MCF 10A (cell line): Measurements from ENCODE around the gene TRA2A. TPM values are rescaled to one million over a fixed set of nuclear protein-coding genes. Genes with fewer than 3 reads are reported as not detected.

ENCODE experiments used
- BruUV-seq: library from RNA; stranded (reverse); fragments of 400-500 nt; replicated peaks from 2 replicates; lab custom pipeline; 2021; lab: Mats Ljungman, UMichigan
- CTCF ChIA-PET: fragments of 300-600 bp; sonication (Branson Sonifier 250); formaldehyde crosslinking; extraction: SDS; loops from one replicate; lab custom pipeline; 2021; ENCODE audit warnings: antibody characterized with exemption, inconsistent platforms; lab: Yijun Ruan, JAX
- POLR2A ChIA-PET: fragments of 300-600, 350-650 bp; sonication (Branson Sonifier 250); formaldehyde crosslinking; extraction: SDS; loops from one replicate; lab custom pipeline; 2020; ENCODE audit warnings: antibody characterized with exemption, inconsistent platforms; lab: Yijun Ruan, JAX
- DNase-seq: peaks from one replicate; pipeline ENCODE4 v3.0.0-alpha.2; 2018; ENCODE audit not compliant: unreplicated experiment
- H3K27ac Mint-ChIP-seq: one replicate; pipeline ENCODE4 v1.8.0; 2022; ENCODE audit warnings: mild to moderate bottlenecking, low read depth, mixed read lengths; ENCODE audit not compliant: unreplicated experiment
- H3K27me3 Mint-ChIP-seq: one replicate; pipeline ENCODE4 v1.8.0; 2022; ENCODE audit warnings: mixed read lengths; ENCODE audit not compliant: insufficient read depth, unreplicated experiment
- H3K36me3 Mint-ChIP-seq: one replicate; pipeline ENCODE4 v1.8.0; 2022; ENCODE audit warnings: mild to moderate bottlenecking, moderate library complexity, mixed read lengths; ENCODE audit not compliant: insufficient read depth, unreplicated experiment
- H3K4me1 Mint-ChIP-seq: one replicate; pipeline ENCODE4 v1.8.0; 2022; ENCODE audit warnings: mixed read lengths; ENCODE audit not compliant: insufficient read depth, unreplicated experiment
- H3K4me3 Mint-ChIP-seq: one replicate; pipeline ENCODE4 v1.8.0; 2022; ENCODE audit warnings: mild to moderate bottlenecking, moderate library complexity, mixed read lengths; ENCODE audit not compliant: unreplicated experiment
- H3K9me3 Mint-ChIP-seq: one replicate; pipeline ENCODE4 v1.8.0; 2022; ENCODE audit warnings: mixed read lengths; ENCODE audit not compliant: unreplicated experiment
- CTCF ChIP-seq: fragments of 200-600 bp; IDR thresholded peaks from one replicate; pipeline ENCODE4 v1.8.0; 2022; ENCODE audit warnings: antibody characterized with exemption, mild to moderate bottlenecking; ENCODE audit not compliant: unreplicated experiment
- intact Hi-C: fragments of 100-400 bp; cut with micrococcal nuclease; formaldehyde crosslinking; loops from 2 replicates; pipeline ENCODE4 v1.14.1; 2022
- total RNA-seq: library from RNA; stranded (reverse); gene quantifications from 2 replicates; pipeline ENCODE4 v1.2.3, GENCODE V29; 2022

Gene TRA2A
- total RNA-seq, 1 experiment from 2014 or later, result 113 TPM

- POLR2A ChIA-PET, result interaction anchor here (0.6 kb wide), 2 partner anchors 10 to 1626 kb away, joined by 3 read pairs; no protein-coding TSS in a partner anchor
- intact Hi-C loops, result no loop called here
- CTCF ChIA-PET, result interaction anchor here (1.0 kb wide), 1 partner anchor 59 kb away, joined by 4 read pairs; no protein-coding TSS in a partner anchor
Measured at GRCh38 chr7:23486002-23486773, 45.6 kb downstream of the TRA2A start.

GRCh38 chr7:23482686-23483085, 49.1 kb downstream of the TRA2A start:
- CTCF ChIA-PET, result interaction anchor here (0.6 kb wide), 2 partner anchors 201 to 226 kb away, joined by 3 read pairs; no protein-coding TSS in a partner anchor
- no TSS peak for BruUV-seq

More at GRCh38 chr7:23486002-23486773, 45.6 kb downstream of the TRA2A start:
- no peak for DNase-seq
- no TSS peak for BruUV-seq
- Mint-ChIP-seq H3K27me3 (peaks cover 21% of the 10 kb centered on the region), H3K4me3 (no peak overlapping the region), H3K9me3 (no peaks in the 10 kb centered on the region), H3K27ac (no peak overlapping the region), H3K4me1 (no peaks in the 10 kb centered on the region), H3K36me3 (no peaks in the 10 kb centered on the region)
- no peak for TF ChIP-seq CTCF

GRCh38 chr7:23477962-23478866, 53.6 kb downstream of the TRA2A start:
- no peaks in the 10 kb centered on the region for H3K9me3 Mint-ChIP-seq
- H3K4me1 Mint-ChIP-seq, result no peaks in the 10 kb centered on the region
- TF ChIP-seq CTCF, result no peak
- H3K27ac Mint-ChIP-seq, result no peak overlapping the region
- H3K4me3 Mint-ChIP-seq, result no peak overlapping the region
- no peak for DNase-seq
- no TSS peak for BruUV-seq
- intact Hi-C loops, result no loop called here
- POLR2A ChIA-PET, result no interaction called here
- no peaks in the 10 kb centered on the region for H3K36me3 Mint-ChIP-seq
- CTCF ChIA-PET, result interaction anchor here (0.9 to 1.0 kb wide), 2 partner anchors 9 to 686 kb away, joined by 3 read pairs; no protein-coding TSS in a partner anchor
- H3K27me3 Mint-ChIP-seq, result peaks cover 94% of the 10 kb centered on the region

More at GRCh38 chr7:23482686-23483085, 49.1 kb downstream of the TRA2A start:
- intact Hi-C loops, result no loop called here
- Mint-ChIP-seq H3K27ac (no peak overlapping the region), H3K4me3 (no peak overlapping the region), H3K27me3 (peaks cover 53% of the 10 kb centered on the region), H3K9me3 (no peaks in the 10 kb centered on the region), H3K4me1 (no peaks in the 10 kb centered on the region), H3K36me3 (no peaks in the 10 kb centered on the region)
- DNase-seq, result no peak
- no peak for TF ChIP-seq CTCF
- POLR2A ChIA-PET, result interaction anchor here (0.7 to 1.1 kb wide), 2 partner anchors 10 to 1256 kb away, joined by 3 read pairs; no protein-coding TSS in a partner anchor

GRCh38 chr7:23477157-23477499, 54.7 kb downstream of the TRA2A start:
- Mint-ChIP-seq H3K36me3 (no peaks in the 10 kb centered on the region), H3K9me3 (no peaks in the 10 kb centered on the region), H3K4me3 (no peak overlapping the region), H3K4me1 (no peaks in the 10 kb centered on the region), H3K27me3 (peaks cover 90% of the 10 kb centered on the region), H3K27ac (no peak overlapping the region)
- ChIA-PET POLR2A (no interaction called here), CTCF (no interaction called here)
- no TSS peak for BruUV-seq
- intact Hi-C loops, result no loop called here
- DNase-seq, result no peak
- no peak for TF ChIP-seq CTCF
